ENCODE measurements around the gene BRICD5.

DNA sequence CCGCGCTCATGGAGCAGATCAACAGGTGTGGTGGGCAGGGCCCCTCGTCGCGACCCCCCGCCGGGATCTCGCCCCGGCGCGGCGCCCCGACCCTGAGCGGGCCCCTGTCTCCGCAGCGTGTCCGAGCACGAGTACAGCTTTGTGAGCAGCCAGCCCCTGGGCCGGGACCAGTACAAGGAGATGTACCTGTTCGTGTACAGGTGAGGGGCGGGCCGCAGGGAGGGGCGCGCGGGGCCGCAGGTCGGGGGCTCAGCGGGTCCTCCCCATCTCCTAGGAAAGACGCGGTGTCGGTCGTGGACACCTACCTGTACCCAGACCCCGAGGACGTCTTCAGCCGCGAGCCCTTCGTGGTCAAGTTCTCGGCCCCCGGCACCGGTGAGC, 26.4 kb upstream of the BRICD5 start:
- TF ChIP-seq EZH2 (IDR thresholded peaks at IDR 0.05; ENCODE audit: insufficient read depth, poor library complexity, severe bottlenecking) = no peak
- TF ChIP-seq EZH2phosphoT487 (IDR thresholded peaks at IDR 0.05; ENCODE audit: insufficient read depth, low read depth) = no peak
